Fibroblast of mammary gland (primary cell): Measurements from ENCODE around the gene PEX16.

Source experiments
- DNase-seq: peaks from one replicate; pipeline ENCODE4 v3.0.0-alpha.2; 2010; ENCODE audit warnings: low read depth
- H3K4me3 ChIP-seq: 2 replicates; pipeline ENCODE4 v1.5.1; 2011; ENCODE audit warnings: low read depth, mild to moderate bottlenecking, low read length, moderate library complexity; ENCODE audit not compliant: control insufficient read depth
- CTCF ChIP-seq: conservative IDR thresholded peaks from 2 replicates; pipeline ENCODE4 v1.5.1; 2011; ENCODE audit warnings: low read depth, low read length, inconsistent platforms; ENCODE audit not compliant: control insufficient read depth, insufficient read depth

The PEX16 gene

GRCh38 chr11:45864041-45864440, 53.6 kb downstream of the PEX16 start:
- no peak for TF ChIP-seq CTCF
- DNase-seq, result no peak
- H3K4me3 ChIP-seq, result no peak overlapping the region

- no peak for TF ChIP-seq CTCF
- no peak overlapping the region for H3K4me3 ChIP-seq
- no peak for DNase-seq
These were observed 56.7 kb downstream of the PEX16 start for GRCh38 chr11:45860764-45861510.

- H3K4me3 ChIP-seq, result no peak overlapping the region
- DNase-seq, result no peak
- no peak for TF ChIP-seq CTCF
These were observed 57.3 kb downstream of the PEX16 start for GRCh38 chr11:45860348-45860747.
